ENCODE measurements around the gene RYR2. TPM values are rescaled to one million over a fixed set of nuclear protein-coding genes. Genes with fewer than 3 reads are reported as not detected.

RYR2 gene
- total RNA-seq, 1 donor from 2014 or later = 5.4 TPM

GRCh38 chr1:237239248-237239647 is 197.3 kb downstream of the RYR2 start:
- Mint-ChIP-seq H3K4me3 (ENCODE audit: unreplicated experiment) (no peak overlapping the region), H3K27ac (ENCODE audit: unreplicated experiment) (no peak overlapping the region), H3K36me3 (ENCODE audit: low read depth, unreplicated experiment) (no peaks in the 10 kb centered on the region), H3K27me3 (ENCODE audit: unreplicated experiment) (no peaks in the 10 kb centered on the region), H3K9me3 (ENCODE audit: unreplicated experiment) (no peaks in the 10 kb centered on the region), H3K4me1 (ENCODE audit: unreplicated experiment) (peaks cover 20% of the 10 kb centered on the region)
- no peak for TF ChIP-seq CTCF (IDR thresholded peaks at IDR 0.05; ENCODE audit: unreplicated experiment)
- DNase-seq (ENCODE audit: low spot score) = no peak

DNA sequence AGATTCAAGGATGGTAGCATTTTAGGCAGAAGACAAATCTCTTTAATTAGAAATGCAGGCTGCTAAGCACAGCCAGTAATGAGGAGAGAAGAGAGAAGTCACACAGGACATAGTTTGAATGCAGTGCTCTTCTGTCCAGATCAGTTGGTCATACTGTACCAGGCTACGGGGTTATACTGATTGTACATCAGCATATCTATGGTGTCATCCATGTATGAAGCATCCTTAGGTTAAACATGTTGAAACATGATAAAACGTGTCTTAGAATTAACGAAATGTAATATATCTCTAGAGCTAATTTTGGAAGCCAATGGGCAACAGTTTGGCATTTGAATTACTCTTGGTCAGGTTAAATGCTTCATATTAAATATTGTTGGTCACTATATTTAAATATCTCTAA is 199.1 kb downstream of the RYR2 start:
- H3K27ac Mint-ChIP-seq (ENCODE audit: unreplicated experiment) = peak overlapping the region; percentile 92
- H3K36me3 Mint-ChIP-seq (ENCODE audit: low read depth, unreplicated experiment) = peaks cover 3% of the 10 kb centered on the region
- peaks cover 2% of the 10 kb centered on the region for H3K27me3 Mint-ChIP-seq (ENCODE audit: unreplicated experiment)
- peaks cover 20% of the 10 kb centered on the region for H3K4me1 Mint-ChIP-seq (ENCODE audit: unreplicated experiment)
- no peaks in the 10 kb centered on the region for H3K9me3 Mint-ChIP-seq (ENCODE audit: unreplicated experiment)
- no peak for TF ChIP-seq CTCF (IDR thresholded peaks at IDR 0.05; ENCODE audit: unreplicated experiment)
- DNase-seq (ENCODE audit: low spot score) = no peak
- H3K4me3 Mint-ChIP-seq (ENCODE audit: unreplicated experiment) = no peak overlapping the region

- Mint-ChIP-seq H3K27me3 (ENCODE audit: unreplicated experiment) (peaks cover 2% of the 10 kb centered on the region), H3K4me3 (ENCODE audit: unreplicated experiment) (no peak overlapping the region), H3K27ac (ENCODE audit: unreplicated experiment) (no peak overlapping the region), H3K36me3 (ENCODE audit: low read depth, unreplicated experiment) (peaks cover 3% of the 10 kb centered on the region), H3K4me1 (ENCODE audit: unreplicated experiment) (peaks cover 23% of the 10 kb centered on the region), H3K9me3 (ENCODE audit: unreplicated experiment) (no peaks in the 10 kb centered on the region)
- no peak for DNase-seq (ENCODE audit: low spot score)
- no peak for TF ChIP-seq CTCF (IDR thresholded peaks at IDR 0.05; ENCODE audit: unreplicated experiment)
These were observed 202.8 kb downstream of the RYR2 start for GRCh38 chr1:237244778-237245177.

DNA sequence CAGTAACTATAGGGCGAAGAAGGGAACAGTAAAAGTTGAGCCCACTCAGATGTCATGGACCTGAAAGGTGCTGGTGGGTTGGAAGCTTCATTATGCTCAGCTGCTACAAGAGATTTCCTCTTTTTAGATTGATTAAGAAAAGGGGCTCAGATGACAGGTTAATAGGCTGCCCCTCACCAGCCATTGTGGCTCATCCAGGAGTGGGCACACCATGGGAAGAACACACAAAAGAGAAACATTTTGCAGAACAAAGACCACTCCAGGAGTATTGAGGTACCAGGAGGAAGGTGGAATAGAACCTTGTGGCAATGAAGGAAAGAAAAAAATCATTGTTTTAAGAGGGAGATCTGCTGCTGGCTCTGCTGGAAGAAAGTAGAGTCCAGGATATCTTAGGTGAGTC is 205.5 kb downstream of the RYR2 start:
- H3K27ac Mint-ChIP-seq (ENCODE audit: unreplicated experiment) = no peak overlapping the region
- H3K4me1 Mint-ChIP-seq (ENCODE audit: unreplicated experiment) = peaks cover 5% of the 10 kb centered on the region
- no peak overlapping the region for H3K4me3 Mint-ChIP-seq (ENCODE audit: unreplicated experiment)
- no peak for DNase-seq (ENCODE audit: low spot score)
- TF ChIP-seq CTCF (IDR thresholded peaks at IDR 0.05; ENCODE audit: unreplicated experiment) = no peak
- peaks cover 3% of the 10 kb centered on the region for H3K36me3 Mint-ChIP-seq (ENCODE audit: low read depth, unreplicated experiment)
- H3K9me3 Mint-ChIP-seq (ENCODE audit: unreplicated experiment) = no peaks in the 10 kb centered on the region
- H3K27me3 Mint-ChIP-seq (ENCODE audit: unreplicated experiment) = peaks cover 2% of the 10 kb centered on the region

GRCh38 chr1:237249120-237249519 is 207.1 kb downstream of the RYR2 start:
- H3K9me3 Mint-ChIP-seq (ENCODE audit: unreplicated experiment) = no peaks in the 10 kb centered on the region
- peaks cover 3% of the 10 kb centered on the region for H3K36me3 Mint-ChIP-seq (ENCODE audit: low read depth, unreplicated experiment)
- no peak for TF ChIP-seq CTCF (IDR thresholded peaks at IDR 0.05; ENCODE audit: unreplicated experiment)
- no peak overlapping the region for H3K4me3 Mint-ChIP-seq (ENCODE audit: unreplicated experiment)
- peaks cover 2% of the 10 kb centered on the region for H3K27me3 Mint-ChIP-seq (ENCODE audit: unreplicated experiment)
- peaks cover 5% of the 10 kb centered on the region for H3K4me1 Mint-ChIP-seq (ENCODE audit: unreplicated experiment)
- H3K27ac Mint-ChIP-seq (ENCODE audit: unreplicated experiment) = no peak overlapping the region
- DNase-seq (ENCODE audit: low spot score) = no peak

Data from endothelial cell (in vitro differentiated cells).